Osteocyte (in vitro differentiated cells): Measurements from ENCODE around the gene CPE. TPM values are rescaled to one million over a fixed set of nuclear protein-coding genes. Genes with fewer than 3 reads are reported as not detected.

Source experiments
- microRNA-seq: library from miRNA; unstranded; fragments of <30 nt; microRNA quantifications from one replicate; pipeline ENCODE4 v1.1.0, GENCODE V29; 2020; ENCODE audit not compliant: unreplicated experiment
- total RNA-seq: library from RNA; stranded (reverse); gene quantifications from 2 replicates; pipeline ENCODE4 v1.2.1, GENCODE V29; 2021

CPE gene
- total RNA-seq, 1 donor from 2014 or later, result 195 TPM

Small RNAs within 50 kb of the gene (microRNA-seq; reads per million reads assigned to microRNA genes)
- gene MIR578, result not detected

Other genes starting within 250 kb of the CPE start
- gene KLHL2, start 171.4 kb upstream of the CPE start, total RNA-seq, result 19.1 and 20.5 TPM in 2 replicates
- 34.9 and 36.9 TPM in 2 replicates for gene MSMO1, start 51.3 kb upstream of the CPE start, total RNA-seq